Panc1 (cell line): Measurements from ENCODE around the gene PIH1D1.

Experiments
- CTCF ChIP-seq: fragments of 450-650 bp; IDR thresholded peaks from 2 replicates; pipeline ENCODE4 v1.5.1; 2017; ENCODE audit warnings: mild to moderate bottlenecking
- REST ChIP-seq, 2 experiments: IDR thresholded peaks; 2 replicates each; pipeline ENCODE4 v1.6.1; 2011 to 2012; ENCODE audit warnings: low read depth in 2 of 2, control low read depth in 1 of 2, low read length in 1 of 2, mild to moderate bottlenecking in 1 of 2, moderate library complexity in 1 of 2; ENCODE audit not compliant: insufficient read depth in 1 of 2

GRCh38 chr19:49419173-49419572, 32.4 kb downstream of the PIH1D1 start:
- TF ChIP-seq CTCF = no peak
- TF ChIP-seq REST (IDR thresholded peaks at IDR 0.05; ENCODE audit: insufficient read depth in 1 of 2, low read depth in 2 of 2, low read length in 1 of 2) = no peak
